Panc1 (cell line): ENCODE results near the gene EXD3. TPM values are rescaled to one million over a fixed set of nuclear protein-coding genes. Genes with fewer than 3 reads are reported as not detected.

Experiments
- ATAC-seq: fragments of 200-7000 bp; cut with Tn5 transposase; 2 replicates; pipeline ENCODE4 v1.9.1; 2020; ENCODE audit warnings: mild to moderate bottlenecking, moderate library complexity
- BruUV-seq: library from RNA; stranded (reverse); fragments of 400-500 nt; replicated peaks from 2 replicates; lab custom pipeline; 2021; lab: Mats Ljungman, UMichigan
- CTCF ChIA-PET: fragments of 300-600 bp; sonication (Branson Sonifier 250); formaldehyde crosslinking; loops from one replicate; lab custom pipeline; 2022; ENCODE audit warnings: antibody characterized with exemption; lab: Charles Lee
- POLR2A ChIA-PET: fragments of 300-600 bp; sonication (Branson Sonifier 250); formaldehyde crosslinking; loops from one replicate; lab custom pipeline; 2022; ENCODE audit warnings: antibody characterized with exemption; lab: Charles Lee
- DNase-seq: peaks from one replicate; pipeline ENCODE4 v3.0.0-alpha.2; 2010; ENCODE audit warnings: low read depth, low spot score
- H3K27ac ChIP-seq: 2 replicates; pipeline ENCODE4 v1.5.1; 2011; ENCODE audit warnings: mild to moderate bottlenecking, low read length, inconsistent platforms
- H3K27me3 ChIP-seq: fragments of 200-500 bp; sonication (Bioruptor generic); 2 replicates; pipeline ENCODE4 v1.6.0; 2014; ENCODE audit warnings: low read length, inconsistent platforms; ENCODE audit not compliant: control insufficient read depth, insufficient read depth
- H3K36me3 ChIP-seq: fragments of 200-500 bp; sonication (Bioruptor generic); 2 replicates; pipeline ENCODE4 v1.5.1; 2014; ENCODE audit warnings: inconsistent platforms, mild to moderate bottlenecking, low read length, moderate library complexity; ENCODE audit not compliant: control insufficient read depth, insufficient read depth
- H3K4me1 ChIP-seq: 2 replicates; pipeline ENCODE4 v1.5.1; 2011; ENCODE audit warnings: inconsistent platforms, mild to moderate bottlenecking, low read length, moderate library complexity; ENCODE audit not compliant: control insufficient read depth, insufficient read depth
- H3K4me3 ChIP-seq, 2 experiments: 2 replicates each; pipeline ENCODE4 v1.5.1; 2011 to 2012; ENCODE audit warnings: low read depth in 2 of 2, low read length in 2 of 2, mild to moderate bottlenecking in 2 of 2, inconsistent platforms in 1 of 2, moderate library complexity in 1 of 2
- H3K9me3 ChIP-seq: fragments of 200-500 bp; sonication (Bioruptor generic); 2 replicates; pipeline ENCODE4 v1.5.1; 2014; ENCODE audit warnings: low read depth, mild to moderate bottlenecking, inconsistent platforms, low read length, moderate library complexity; ENCODE audit not compliant: control insufficient read depth, insufficient read depth
- POLR2AphosphoS5 ChIP-seq: IDR thresholded peaks from 2 replicates; pipeline ENCODE4 v1.6.1; 2012; ENCODE audit warnings: mild to moderate bottlenecking, low read depth, low read length, moderate library complexity
- SIN3A ChIP-seq: IDR thresholded peaks from 2 replicates; pipeline ENCODE4 v1.6.1; 2012; ENCODE audit warnings: low read depth, mild to moderate bottlenecking, low read length, moderate library complexity, borderline replicate concordance; ENCODE audit not compliant: insufficient read depth
- TCF7L2 ChIP-seq: IDR thresholded peaks from 2 replicates; pipeline ENCODE4 v1.6.1; 2011; ENCODE audit warnings: mild to moderate bottlenecking, low read depth, low read length, inconsistent platforms
- in situ Hi-C: cut with HindIII; loops from 2 replicates; pipeline ENCODE4 v1.10.0; 2016; ENCODE audit warnings: low sequenced_read_pairs, low pct_unique_long_range_greater_than_20kb
- intact Hi-C: fragments of 100-400 bp; cut with micrococcal nuclease; formaldehyde crosslinking; loops from one replicate; pipeline ENCODE4 v1.10.0; 2022; ENCODE audit not compliant: unreplicated experiment
- total RNA-seq: library from RNA; stranded (reverse); gene quantifications from one replicate; pipeline ENCODE4 v1.2.1, GENCODE V29; 2021; ENCODE audit not compliant: unreplicated experiment
- TF ChIP-seq, protein P1 (sequence below), 2 experiments: IDR thresholded peaks; 2 replicates each; pipeline ENCODE4 v1.6.1; 2011 to 2012; ENCODE audit warnings: low read depth in 2 of 2, control low read depth in 1 of 2, low read length in 1 of 2, mild to moderate bottlenecking in 1 of 2, moderate library complexity in 1 of 2; ENCODE audit not compliant: insufficient read depth in 1 of 2
- TF ChIP-seq, protein P2 (sequence below): fragments of 450-650 bp; IDR thresholded peaks from 2 replicates; pipeline ENCODE4 v1.5.1; 2017; ENCODE audit warnings: mild to moderate bottlenecking

The EXD3 gene
- total RNA-seq, 1 experiment from 2014 or later: 9.2 TPM

DNA sequence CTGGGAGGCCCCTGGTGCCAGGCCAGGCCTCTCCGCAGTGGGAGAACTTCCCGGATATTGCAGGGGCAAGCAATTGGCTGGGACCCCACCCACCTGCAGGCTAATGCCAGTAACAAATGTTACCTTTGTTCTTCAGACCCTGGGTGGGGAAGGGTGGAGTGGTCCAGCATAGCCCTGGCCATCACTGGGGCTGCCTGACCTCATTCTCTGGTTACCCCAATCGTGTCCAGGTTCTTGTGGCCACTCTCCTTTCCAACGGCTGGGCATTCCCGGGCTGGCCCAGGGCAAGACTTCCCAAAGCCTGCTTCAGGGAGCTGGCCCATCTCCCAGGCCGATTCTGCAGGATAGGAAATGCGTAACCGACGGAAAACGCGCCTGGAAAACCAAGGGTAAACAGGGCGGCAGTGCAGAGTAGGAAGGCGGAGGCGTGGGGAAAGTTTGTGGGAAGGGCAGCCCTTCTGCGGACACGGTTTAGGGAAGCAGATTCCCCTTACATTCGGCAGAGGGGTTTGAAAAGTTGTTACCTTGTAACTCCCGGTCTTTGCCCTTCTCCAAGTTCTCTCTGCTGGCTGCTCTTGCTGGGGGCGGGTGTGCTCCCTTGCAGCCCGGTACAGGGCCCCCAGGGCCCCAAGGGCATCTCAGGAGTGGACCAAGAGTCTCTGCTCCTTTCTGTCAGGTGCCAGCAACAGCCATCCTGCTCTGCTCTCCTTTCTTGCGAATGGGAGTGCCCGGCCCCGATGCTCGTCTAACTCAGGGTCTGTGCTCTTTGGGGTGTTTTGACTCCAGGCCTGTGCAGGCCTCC, 124.4 kb downstream of the EXD3 start:
- no peaks in the 10 kb centered on the region for H3K27me3 ChIP-seq
- H3K9me3 ChIP-seq: no peaks in the 10 kb centered on the region
- DNase-seq (no peak), ATAC-seq (peak; percentile 6)
- BruUV-seq: no TSS peak
- H3K4me1 ChIP-seq: peaks cover 39% of the 10 kb centered on the region
- no peaks in the 10 kb centered on the region for H3K36me3 ChIP-seq
- TF ChIP-seq SIN3A (no peak), TCF7L2 (no peak), POLR2AphosphoS5 (no peak)
- TF ChIP-seq, protein P1, sequence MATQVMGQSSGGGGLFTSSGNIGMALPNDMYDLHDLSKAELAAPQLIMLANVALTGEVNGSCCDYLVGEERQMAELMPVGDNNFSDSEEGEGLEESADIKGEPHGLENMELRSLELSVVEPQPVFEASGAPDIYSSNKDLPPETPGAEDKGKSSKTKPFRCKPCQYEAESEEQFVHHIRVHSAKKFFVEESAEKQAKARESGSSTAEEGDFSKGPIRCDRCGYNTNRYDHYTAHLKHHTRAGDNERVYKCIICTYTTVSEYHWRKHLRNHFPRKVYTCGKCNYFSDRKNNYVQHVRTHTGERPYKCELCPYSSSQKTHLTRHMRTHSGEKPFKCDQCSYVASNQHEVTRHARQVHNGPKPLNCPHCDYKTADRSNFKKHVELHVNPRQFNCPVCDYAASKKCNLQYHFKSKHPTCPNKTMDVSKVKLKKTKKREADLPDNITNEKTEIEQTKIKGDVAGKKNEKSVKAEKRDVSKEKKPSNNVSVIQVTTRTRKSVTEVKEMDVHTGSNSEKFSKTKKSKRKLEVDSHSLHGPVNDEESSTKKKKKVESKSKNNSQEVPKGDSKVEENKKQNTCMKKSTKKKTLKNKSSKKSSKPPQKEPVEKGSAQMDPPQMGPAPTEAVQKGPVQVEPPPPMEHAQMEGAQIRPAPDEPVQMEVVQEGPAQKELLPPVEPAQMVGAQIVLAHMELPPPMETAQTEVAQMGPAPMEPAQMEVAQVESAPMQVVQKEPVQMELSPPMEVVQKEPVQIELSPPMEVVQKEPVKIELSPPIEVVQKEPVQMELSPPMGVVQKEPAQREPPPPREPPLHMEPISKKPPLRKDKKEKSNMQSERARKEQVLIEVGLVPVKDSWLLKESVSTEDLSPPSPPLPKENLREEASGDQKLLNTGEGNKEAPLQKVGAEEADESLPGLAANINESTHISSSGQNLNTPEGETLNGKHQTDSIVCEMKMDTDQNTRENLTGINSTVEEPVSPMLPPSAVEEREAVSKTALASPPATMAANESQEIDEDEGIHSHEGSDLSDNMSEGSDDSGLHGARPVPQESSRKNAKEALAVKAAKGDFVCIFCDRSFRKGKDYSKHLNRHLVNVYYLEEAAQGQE (IDR thresholded peaks at IDR 0.05; ENCODE audit: insufficient read depth in 1 of 2, low read depth in 2 of 2, low read length in 1 of 2): no peak
- TF ChIP-seq, protein P2, sequence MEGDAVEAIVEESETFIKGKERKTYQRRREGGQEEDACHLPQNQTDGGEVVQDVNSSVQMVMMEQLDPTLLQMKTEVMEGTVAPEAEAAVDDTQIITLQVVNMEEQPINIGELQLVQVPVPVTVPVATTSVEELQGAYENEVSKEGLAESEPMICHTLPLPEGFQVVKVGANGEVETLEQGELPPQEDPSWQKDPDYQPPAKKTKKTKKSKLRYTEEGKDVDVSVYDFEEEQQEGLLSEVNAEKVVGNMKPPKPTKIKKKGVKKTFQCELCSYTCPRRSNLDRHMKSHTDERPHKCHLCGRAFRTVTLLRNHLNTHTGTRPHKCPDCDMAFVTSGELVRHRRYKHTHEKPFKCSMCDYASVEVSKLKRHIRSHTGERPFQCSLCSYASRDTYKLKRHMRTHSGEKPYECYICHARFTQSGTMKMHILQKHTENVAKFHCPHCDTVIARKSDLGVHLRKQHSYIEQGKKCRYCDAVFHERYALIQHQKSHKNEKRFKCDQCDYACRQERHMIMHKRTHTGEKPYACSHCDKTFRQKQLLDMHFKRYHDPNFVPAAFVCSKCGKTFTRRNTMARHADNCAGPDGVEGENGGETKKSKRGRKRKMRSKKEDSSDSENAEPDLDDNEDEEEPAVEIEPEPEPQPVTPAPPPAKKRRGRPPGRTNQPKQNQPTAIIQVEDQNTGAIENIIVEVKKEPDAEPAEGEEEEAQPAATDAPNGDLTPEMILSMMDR: no peak
- intact Hi-C loops (loop anchor here (10.0 kb wide), 1 partner anchor 126 kb away; the partner anchor contains the start of genes EXD3 and NOXA1), in situ Hi-C loops (no loop called here)
- H3K27ac ChIP-seq: peak overlapping the region; percentile 87
- peak overlapping the region; percentile 54 to 74 for H3K4me3 ChIP-seq
- CTCF ChIA-PET: interaction anchor here (0.6 kb wide), 1 partner anchor 20 kb away, joined by 3 read pairs; no protein-coding TSS in a partner anchor
- POLR2A ChIA-PET: no interaction called here

DNA sequence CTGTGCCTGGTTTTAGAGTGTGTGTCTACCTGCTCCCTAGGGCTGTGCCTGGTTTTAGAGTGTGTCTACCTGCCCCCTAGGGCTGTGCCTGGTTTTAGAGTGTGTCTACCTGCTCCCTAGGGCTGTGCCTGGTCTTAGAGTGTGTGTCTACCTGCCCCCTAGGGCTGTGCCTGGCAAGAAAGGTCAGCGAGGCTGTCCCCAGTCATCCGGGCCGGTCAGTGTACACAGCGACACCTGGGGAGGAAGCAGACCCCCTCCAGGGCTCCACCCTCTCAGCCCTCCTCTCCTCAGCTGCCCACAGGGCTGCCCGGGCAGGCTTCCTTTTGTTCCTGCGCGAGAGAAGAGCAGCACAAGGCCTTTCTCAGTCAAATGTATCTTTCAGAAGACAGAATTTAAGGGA, 125.0 kb downstream of the EXD3 start:
- intact Hi-C loops (loop anchor here (10.0 kb wide), 1 partner anchor 127 kb away; the partner anchor contains the start of genes EXD3 and NOXA1), in situ Hi-C loops (no loop called here)
- H3K27ac ChIP-seq: peak overlapping the region; percentile 87
- H3K4me3 ChIP-seq: no peak overlapping the region; a peak in 1 of 4 replicates
- ChIA-PET POLR2A (no interaction called here), CTCF (interaction anchor here (0.6 kb wide), 1 partner anchor 110 kb away, joined by 5 read pairs; no protein-coding TSS in a partner anchor)
- DNase-seq (no peak), ATAC-seq (no peak)
- peaks cover 33% of the 10 kb centered on the region for H3K4me1 ChIP-seq
- TF ChIP-seq, protein P2: peak; percentile 7; the same call in 1 of the 2 replicates
- no peak for TF ChIP-seq TCF7L2
- no peaks in the 10 kb centered on the region for H3K9me3 ChIP-seq
- H3K36me3 ChIP-seq: no peaks in the 10 kb centered on the region
- H3K27me3 ChIP-seq: no peaks in the 10 kb centered on the region
- no TSS peak for BruUV-seq
